HG02610 (cell line): ENCODE data around the gene LDLRAD1.
"Not testable (repeated sequence)": the region's sequence is repeated elsewhere in the genome, so short reads cannot be mapped to it uniquely, and the experiment has no call there.

Experiments
- ATAC-seq: cut with Tn5 transposase; IDR thresholded peaks from one replicate; pipeline ENCODE4 v1.9.1; 2021; ENCODE audit warnings: mild to moderate bottlenecking, moderate library complexity; ENCODE audit not compliant: unreplicated experiment

LDLRAD1 gene, protein sequence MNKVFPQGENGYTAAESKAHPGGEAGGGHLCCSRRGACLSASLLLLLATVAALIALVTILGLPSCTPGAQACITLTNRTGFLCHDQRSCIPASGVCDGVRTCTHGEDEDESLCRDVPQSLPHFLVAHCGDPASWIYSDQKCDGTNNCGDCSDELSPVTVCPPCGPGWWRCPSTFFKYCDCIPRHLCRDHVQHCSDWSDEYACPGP

DNA sequence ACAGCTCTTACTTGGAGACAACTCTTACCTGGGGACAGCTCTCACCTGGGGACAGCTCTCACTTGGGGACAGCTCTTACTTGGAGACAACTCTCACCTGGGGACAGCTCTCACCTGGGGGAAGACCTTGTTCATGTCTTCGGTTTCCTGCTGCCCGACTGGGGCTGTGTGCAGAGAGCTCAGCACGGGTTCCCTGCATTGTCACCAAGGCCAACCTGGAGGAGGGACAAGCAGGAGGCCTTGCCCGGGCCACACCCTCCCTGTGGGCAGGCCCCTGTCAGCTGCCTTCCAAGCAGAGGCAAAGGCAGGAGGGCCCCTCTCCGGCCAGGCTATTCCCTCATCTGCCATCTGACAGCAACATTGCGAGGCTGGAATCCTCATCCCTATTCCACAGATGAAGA is at the start of gene LDLRAD1:
LDLRAD1 (minus strand) TSS at position 208 of the 400 bp plus-strand sequence; CDS start at position 134, 74 bp downstream.
- no peak for ATAC-seq

DNA sequence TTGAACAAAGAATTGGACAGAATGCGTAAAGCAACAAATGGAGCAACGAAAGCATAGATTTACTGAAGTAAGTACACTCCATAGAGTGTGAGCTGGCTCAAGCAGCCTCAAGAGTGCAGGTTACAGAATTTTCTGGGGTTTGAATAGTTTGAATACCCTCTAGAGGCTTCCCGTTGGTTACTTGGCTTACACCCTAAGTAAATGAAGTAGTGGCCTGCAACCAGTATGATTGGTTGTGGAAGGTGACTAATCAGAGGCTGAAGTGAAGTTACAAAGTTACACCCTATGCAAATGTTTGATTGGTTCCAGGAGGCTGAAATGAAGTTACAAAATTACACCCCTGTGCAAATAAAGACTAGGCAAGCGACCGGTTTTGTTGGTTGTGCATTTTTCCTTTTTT is 46.3 kb upstream of the LDLRAD1 start:
- no peak for ATAC-seq

DNA sequence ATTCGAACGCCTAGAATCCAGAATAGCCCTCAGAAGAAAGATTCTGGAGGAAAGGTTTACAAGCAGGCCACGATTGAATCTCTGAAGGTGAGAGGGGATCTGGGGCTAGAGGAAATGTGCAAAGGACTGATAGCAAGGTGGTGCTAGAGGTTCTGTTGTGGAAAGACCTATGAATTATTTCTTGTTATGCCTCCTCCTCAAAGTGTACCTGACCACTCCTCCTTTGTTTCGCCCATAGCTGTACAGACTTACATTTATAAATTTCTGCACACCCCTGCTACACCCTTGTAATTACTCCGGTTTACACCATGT is 36.4 kb upstream of the LDLRAD1 start:
- ATAC-seq: no peak

DNA sequence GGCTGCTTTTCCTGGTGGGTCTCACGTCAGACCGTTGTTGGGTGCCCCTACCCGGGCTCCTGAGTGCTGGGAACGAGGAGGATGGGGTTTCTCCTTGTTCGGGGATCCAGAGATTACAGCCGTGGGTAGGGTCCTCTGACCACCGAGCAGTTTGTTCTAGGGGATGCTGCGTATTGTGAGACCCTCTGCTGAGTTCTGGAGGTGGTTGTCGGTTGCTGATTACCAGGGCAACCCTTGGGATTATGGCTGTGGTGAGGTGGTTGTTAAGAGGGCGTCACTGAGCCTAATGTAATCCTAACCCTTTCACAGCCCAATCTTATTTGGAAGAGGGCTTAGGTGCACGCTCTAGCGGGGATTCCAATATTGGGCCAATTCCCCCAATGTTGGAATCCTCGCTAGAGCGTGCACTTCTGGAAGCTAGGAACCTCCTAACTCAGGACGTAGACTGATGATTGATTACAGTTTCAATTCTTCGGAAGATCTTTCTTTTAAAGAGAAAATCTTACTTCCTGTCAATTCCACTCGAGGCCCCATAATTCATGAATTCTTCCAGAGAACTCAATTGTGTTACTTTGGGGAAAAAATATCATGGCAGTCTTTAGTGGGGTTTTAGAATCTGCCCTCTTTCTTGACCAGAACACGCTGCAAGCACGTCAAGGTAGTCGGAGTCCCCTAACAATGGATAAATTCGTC is 35.9 kb upstream of the LDLRAD1 start:
- no peak for ATAC-seq

DNA sequence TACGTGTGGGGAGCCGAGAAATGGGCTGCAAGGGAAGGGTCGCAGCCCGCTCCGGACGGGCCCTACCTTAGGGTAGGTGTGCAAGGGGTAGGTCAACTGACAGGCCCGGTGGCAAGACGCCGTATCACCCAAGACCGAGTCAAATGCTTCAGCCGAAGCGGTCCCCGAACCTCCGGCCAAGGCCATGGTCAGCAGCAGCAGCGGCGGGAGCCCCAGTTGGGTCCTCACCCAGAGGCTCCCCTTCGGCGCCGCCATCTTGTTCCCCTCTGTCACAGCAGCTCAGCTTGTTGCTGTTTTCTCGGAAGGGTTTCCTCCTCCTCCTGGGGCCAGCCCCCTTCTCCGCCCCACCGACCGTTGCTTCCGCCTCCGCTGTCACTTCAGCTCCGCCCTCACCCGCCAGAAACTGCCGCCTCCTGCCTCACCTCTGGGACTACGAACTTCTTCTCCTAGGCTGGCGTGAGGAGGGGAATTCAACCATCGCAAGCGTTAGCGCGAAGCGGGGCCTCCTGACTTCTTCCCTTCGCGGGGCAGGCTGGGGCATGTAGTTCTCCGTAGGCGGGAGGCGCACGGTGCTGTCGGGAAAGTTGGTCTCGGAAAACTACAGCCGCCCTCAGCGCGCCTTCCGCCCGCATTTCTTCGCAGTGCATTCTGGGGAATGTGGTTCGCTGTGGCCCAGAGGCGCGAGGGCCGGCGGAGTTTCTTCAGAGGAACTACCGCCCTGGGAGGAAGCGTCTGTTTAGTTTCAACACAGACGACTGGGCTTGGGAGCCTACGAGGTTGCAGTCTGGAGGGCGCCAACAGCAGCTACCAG is 35.2 kb upstream of the LDLRAD1 start, which contains the start of the genes TCEANC2 and TMEM59:
TCEANC2 (plus strand) TSS at position 675 of the 811 bp plus-strand sequence. CDS start 815 bp downstream, outside the sequence.
TMEM59 (minus strand) TSS at position 271 of the 811 bp plus-strand sequence; CDS start at position 255, 16 bp downstream.
- peak; percentile 94 for ATAC-seq

DNA sequence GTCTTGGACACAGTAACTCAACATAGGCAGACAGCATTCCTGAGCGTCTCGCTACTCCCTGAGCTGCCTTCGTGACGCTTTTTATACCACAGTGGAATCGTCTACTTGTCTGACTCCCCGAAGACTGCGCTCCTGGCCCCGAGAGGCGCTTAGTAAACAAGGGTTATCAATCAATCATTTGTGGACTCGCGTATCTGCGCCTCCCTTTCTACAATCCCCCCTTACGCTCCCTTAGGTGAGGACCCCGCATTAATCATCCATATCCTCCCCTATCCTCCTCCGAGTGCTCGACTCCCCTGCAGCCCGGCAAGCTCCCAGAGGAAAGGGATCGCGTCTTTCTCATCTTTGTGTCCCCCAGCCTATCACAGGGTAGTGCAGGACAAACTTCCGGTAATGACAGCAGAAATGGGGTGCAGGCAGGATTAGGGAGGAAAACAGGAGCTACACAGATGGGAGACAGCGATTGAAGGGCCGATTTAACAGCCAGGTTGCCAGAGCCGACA is 34.5 kb upstream of the LDLRAD1 start:
- ATAC-seq: peak; percentile 12

DNA sequence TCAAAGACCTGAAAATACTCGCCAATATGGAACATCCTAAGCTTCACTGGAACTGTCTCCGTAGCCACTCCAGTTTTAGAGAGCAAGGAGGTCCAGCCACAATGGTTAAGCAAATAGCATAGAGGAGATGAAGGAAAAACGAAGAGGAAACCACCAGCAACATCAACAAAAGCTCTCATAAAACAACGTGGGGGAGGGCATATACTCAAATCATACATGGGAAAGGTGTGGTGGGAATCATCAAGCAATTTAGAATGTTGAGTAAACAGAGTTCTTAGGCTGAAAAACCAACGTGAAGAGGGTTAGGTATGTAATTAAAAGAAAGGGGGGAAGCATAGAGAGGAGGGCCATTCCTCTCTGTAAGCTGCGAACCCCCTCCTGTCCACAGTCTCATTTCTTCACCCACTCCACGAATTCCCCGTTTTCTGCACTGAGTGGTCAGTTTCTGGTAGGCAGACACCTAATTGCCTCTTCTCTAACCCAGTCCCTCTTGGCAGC is 34.0 kb upstream of the LDLRAD1 start:
- ATAC-seq: no peak

DNA sequence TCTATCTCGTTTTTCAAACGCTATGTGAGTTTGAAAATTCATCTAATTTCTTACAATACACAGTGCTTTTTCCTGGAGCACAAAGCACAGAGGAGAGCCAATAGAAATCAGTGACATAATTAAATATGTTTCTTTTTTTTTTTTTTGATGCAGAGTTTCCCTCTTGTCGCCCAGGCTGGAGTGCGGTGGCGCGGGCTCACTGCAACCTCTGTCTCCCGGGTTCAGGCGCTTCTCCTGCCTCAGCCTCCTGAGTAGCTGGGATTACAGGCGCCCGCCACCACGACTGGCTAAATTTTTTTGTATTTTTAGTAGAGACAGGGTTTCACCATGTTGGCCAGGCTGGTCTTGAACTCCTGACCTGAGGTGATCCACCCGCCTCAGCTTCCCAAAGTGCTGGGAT is 32.4 kb upstream of the LDLRAD1 start:
- not testable (repeated sequence) for ATAC-seq

DNA sequence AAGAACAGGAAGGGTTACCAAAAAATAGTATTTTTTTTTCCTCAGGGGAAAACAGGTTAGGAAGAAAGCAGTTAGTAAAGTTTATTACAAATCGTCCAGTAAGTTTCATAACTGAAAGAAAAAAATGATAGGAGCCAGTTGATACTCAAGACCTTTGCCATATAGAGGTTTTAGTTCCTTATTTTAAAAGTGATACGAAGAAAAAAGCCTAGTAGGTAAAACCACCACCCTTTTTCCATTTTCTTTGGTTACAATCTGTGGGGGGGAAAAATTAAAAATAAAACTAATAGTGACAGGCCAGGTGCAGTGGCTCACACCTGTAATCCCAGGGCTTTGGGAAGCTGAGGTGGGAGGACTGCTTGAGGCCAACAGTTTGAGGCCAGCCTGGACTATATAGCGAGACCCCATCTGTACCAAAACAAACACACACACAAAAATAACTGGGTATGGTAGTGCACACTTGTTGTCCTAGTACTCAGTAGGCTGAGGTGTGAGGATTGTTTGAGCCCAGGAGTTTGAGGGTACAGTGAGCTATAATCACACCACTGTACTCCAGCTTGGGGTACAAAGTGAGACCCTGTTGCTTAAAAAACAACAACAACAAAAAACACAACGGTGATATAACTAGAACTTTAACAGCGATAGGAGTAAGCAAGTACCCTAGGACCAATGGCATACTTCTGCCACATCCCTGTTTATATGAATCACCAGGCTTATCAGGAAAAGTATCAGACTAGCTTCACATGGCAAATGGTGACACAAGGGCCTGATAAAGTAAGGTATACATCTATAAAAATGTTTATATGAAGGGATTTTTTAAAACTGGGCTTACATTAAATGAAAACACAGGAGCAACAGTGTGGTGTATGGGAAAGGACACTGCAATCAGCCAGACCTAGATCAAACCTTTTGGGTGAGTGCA is 29.7 kb upstream of the LDLRAD1 start:
- ATAC-seq: no peak

DNA sequence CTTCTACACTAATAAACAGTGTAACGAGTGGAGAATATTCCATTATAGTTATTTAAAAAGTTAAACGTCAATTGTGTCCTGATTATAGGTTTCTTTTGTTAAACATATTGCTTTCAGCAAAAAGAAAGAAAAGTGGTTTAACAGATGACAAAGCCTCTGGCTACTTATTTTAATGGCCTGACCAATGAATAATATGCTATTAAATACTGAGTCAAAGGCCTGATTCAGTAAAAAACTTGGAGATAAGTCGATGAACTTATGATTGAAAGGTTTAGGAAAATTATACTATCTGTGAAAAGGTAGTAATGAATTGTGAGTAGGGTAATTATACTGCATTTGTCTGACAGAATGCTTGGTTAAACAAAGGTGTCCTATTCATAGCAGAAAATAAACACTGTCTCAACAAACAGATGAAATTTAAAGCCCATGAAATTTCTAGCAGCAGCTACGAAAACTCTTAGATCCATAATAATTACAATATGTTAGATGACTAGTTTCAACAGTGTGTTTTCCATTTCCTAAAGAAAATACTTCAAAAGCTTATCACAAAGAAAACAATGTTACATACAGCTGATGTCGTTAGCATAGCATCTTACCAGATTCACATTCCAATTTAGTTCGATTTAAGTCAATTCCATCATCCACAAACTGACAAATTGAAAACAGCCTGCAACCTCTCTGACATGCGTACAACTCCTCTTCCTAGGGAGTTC is 28.8 kb upstream of the LDLRAD1 start:
- ATAC-seq: no peak

DNA sequence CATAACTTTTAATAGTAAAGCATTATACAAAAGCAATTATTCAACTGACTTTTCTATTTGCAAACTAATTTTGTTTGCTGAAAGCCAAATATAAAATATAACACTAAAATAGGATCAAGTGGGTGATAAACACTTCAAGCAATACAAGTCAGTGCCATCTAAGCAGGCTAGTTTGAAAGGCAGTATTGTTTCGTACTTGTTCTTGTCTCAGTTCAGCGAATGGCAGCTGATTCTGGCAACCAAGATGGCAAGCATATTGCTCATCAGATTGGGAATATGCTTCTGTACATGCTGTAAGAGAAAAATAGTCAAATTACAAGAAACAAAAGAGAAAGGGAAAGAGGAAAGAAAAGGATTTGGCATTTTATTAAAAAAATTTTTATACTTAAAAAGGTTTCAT is 27.5 kb upstream of the LDLRAD1 start:
- ATAC-seq: no peak

DNA sequence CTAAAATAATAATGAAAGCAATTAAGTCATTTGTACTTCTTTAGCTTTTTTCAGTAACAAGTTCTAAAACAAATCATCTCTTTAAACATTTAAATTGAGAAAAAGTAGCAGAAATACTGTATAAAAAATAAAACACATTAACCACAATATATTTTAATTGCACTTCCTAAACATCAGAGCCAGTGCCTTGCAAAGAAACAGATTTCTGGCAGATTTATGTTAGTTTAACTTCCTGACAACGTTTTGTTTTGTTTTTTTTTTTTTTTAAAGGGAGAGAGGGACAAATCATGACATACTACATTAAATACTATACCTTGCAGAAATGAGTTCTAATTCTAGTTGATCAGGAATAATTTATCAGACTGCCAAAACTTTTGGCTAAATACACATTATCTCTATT is 23.8 kb upstream of the LDLRAD1 start:
- no peak for ATAC-seq

DNA sequence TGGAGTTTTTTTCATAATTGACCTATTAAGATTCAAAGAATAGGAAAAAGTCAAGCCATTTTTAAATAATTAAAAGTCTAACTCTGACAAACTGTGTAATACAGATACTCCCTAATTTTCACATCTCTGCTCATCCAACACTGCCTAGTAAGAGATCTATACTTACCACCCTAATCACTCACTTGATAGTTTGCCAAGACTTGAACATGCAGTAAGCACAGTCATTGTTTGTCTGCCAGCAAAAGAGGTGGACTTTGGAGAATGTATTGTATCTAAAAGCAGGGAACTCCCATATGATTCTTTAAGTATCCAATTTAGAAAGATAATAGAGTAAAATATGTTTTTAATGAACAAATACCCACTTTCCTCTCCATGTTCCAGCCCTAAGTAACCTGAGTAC is 19.5 kb upstream of the LDLRAD1 start:
- no peak for ATAC-seq

DNA sequence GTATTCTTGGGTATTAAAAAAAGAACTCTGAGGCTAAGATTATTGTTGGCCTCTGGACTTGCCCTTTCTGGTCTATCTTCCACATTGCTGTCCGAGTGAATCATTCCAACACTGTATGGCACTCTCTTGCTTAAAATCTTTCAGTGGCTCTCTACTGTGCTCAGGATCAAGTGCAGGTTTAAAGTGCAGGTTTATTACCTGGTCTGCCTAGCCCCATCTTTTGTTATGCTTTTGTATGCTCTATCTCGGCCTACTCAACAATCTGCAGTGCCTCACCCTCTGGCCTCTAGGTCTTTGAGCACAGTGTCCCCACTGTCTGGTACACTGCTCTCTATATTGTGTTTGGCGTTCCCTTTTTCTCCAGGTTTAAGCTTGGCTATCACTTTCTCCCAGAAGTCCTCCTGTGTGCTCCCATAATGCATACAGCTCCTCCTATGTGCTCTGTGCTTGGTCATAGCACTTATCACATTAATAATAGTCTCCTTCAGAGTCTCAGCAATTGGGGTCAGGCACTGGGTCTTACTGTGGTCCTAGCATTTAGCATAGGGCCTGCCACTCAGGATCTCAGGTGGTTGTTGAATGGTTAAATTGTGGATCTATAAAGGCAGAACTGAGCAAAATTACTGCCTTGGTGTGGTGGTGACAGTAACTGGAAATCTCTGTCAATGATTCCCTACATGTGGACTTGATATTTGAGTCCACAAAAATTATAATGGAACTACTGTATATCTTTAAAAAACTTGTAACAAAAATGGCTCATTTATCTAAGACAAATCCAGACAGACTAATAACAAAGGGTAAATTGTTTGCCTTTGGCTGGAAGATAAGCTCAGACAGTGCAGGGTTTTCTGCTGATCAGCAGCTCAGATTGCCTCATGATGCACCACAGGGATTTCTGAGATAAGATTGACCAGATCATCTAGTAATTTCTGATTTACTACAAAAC is 10.6 kb upstream of the LDLRAD1 start:
- ATAC-seq: no peak

DNA sequence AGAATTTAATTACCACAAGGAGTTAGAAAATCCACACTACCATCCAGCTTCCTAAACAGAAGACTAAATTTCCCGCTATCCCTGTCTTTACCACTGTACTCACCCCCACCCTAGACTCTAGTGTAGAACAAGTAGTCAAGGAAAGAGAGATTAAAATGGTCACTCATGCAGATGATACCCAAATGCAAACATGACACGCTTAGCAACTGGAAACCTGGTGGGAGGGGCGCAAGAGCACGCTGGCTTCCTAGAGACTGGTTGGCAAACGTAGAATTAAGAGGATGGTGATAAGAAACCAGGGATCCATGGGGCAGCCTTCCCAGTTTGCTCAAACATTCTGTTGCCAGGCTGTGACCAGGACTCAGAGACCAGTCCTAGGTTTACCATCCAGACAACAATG is 9.9 kb upstream of the LDLRAD1 start:
- ATAC-seq: no peak

DNA sequence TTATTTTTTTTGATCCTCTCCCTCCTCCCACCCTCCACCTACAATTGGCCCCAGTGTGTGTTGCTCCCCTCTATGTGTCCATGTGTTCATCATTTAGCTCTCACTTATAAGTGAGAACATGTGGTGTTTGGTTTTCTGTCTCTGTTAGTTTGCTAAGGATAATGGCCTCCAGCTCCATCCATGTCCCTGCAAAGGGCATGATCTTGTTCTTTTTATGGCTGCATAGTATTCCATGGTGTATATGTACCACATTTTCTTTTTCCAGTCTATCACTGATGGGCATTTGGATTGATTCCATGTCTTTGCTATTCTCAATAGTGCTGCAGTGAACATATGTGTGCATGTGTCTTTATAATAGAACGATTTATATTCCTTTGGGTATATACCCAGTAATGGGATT is 6.8 kb upstream of the LDLRAD1 start:
- not testable (repeated sequence) for ATAC-seq

DNA sequence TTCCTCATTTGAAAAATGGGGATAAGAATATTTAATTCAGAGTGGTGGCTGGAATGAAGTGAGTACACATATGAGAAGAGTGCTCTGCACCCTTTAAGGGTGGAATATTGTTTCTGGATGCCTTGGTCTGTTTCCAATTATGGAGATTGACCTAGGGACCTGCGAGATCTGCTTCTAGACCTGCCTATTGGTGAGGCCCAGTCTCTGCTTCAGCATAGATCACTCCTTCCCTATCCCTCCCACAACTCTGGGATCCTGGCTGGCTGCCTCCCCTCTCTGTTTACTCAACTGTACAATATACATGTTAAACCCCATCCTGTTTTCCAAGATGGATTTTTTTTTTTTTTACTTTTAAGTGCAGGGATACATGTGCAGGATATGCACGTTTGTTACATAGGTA is 6.4 kb upstream of the LDLRAD1 start:
- no peak for ATAC-seq

DNA sequence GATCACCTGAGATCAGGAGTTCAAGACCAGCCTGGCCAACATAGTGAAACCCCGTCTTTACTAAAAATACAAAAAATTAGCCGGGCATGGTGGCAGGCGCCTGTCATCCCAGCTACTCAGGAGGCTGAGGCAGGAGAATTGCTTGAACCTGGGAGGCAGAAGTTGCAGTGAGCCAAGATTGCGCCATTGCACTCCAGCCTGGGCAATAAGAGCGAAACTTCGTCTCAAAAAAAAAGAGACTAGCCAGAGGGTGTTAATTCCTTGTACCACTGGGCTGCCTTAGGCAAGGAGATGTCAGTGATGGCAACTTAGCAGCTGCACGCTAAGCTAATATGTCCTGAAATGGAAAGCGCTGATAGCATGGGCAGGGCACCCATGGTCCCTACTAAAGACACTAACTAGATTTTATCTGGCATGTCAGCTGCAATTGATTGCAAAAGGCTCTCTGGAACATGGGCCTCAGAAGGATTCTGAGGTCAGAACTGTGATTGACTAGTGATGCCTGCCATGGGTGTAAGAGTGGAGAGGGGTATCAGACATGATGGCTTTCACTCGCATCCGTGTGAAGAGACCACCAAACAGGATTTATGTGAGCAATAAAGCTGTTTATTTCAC is 1.7 kb upstream of the LDLRAD1 start:
- not testable (repeated sequence) for ATAC-seq
